HepG2 (cell line): ENCODE results near the gene FLAD1. TPM values are rescaled to one million over a fixed set of nuclear protein-coding genes. Genes with fewer than 3 reads are reported as not detected.
A peak's percentile ranks its signal among the peaks of the same experiment; 100 is the strongest.

Experiments used
- DMAP1 ChIP-seq: IDR thresholded peaks from 2 replicates; pipeline ENCODE4 v1.6.1; 2016
- EED ChIP-seq: sonication (generic); formaldehyde crosslinking; IDR thresholded peaks from 2 replicates; pipeline ENCODE4 v1.5.0; 2020; ENCODE audit warnings: mild to moderate bottlenecking, missing genetic modification reagents
- ELK4 ChIP-seq: sonication (generic); formaldehyde crosslinking; IDR thresholded peaks from 2 replicates; pipeline ENCODE4 v1.9.0; 2021; ENCODE audit warnings: missing genetic modification reagents, borderline replicate concordance
- GPBP1L1 ChIP-seq: sonication (generic); formaldehyde crosslinking; IDR thresholded peaks from 2 replicates; pipeline ENCODE4 v1.5.0; 2020; ENCODE audit warnings: mild to moderate bottlenecking, missing genetic modification reagents
- HOXA5 ChIP-seq: sonication (generic); formaldehyde crosslinking; IDR thresholded peaks from 2 replicates; pipeline ENCODE4 v1.4.0; 2020; ENCODE audit warnings: missing genetic modification reagents
- KDM3A ChIP-seq: IDR thresholded peaks from 2 replicates; pipeline ENCODE4 v1.6.1; 2018; ENCODE audit warnings: low read depth, missing compliant biosample characterization
- KDM5A ChIP-seq: fragments of 200-600 bp; sonication (generic); IDR thresholded peaks from 2 replicates; pipeline ENCODE4 v1.7.0; 2018; ENCODE audit warnings: antibody characterized with exemption, mild to moderate bottlenecking, low read length, borderline replicate concordance
- MAZ ChIP-seq, 2 experiments: sonication (generic) in 1 of 2; formaldehyde crosslinking in 1 of 2; IDR thresholded peaks; 2 replicates each; pipeline versions ENCODE4 v1.5.0 to v1.6.1; 2012 to 2020; ENCODE audit warnings: low read depth in 2 of 2, mild to moderate bottlenecking in 2 of 2, borderline replicate concordance in 1 of 2, improper control_type of control experiment in 1 of 2, low read length in 1 of 2, missing genetic modification reagents in 1 of 2, moderate library complexity in 1 of 2
- NFRKB ChIP-seq: fragments of 450-650 bp; IDR thresholded peaks from 2 replicates; pipeline ENCODE4 v1.6.1; 2017
- PHF8 ChIP-seq: sonication (generic); formaldehyde crosslinking; IDR thresholded peaks from 2 replicates; pipeline ENCODE4 v1.5.0; 2020; ENCODE audit warnings: missing genetic modification reagents
- TFDP1 ChIP-seq: IDR thresholded peaks from 2 replicates; pipeline ENCODE4 v1.6.1; 2016; ENCODE audit warnings: missing compliant biosample characterization, missing genetic modification reagents, borderline replicate concordance
- ZBTB37 ChIP-seq: sonication (generic); formaldehyde crosslinking; IDR thresholded peaks from 2 replicates; pipeline ENCODE4 v1.4.0; 2020; ENCODE audit warnings: mild to moderate bottlenecking, missing genetic modification reagents
- ZHX1 ChIP-seq: sonication (generic); formaldehyde crosslinking; IDR thresholded peaks from 2 replicates; pipeline ENCODE4 v1.8.1; 2022; ENCODE audit warnings: low read depth, mild to moderate bottlenecking, missing genetic modification reagents
- ZMYM2 ChIP-seq: sonication (generic); formaldehyde crosslinking; IDR thresholded peaks from 2 replicates; pipeline ENCODE4 v1.8.0; 2022; ENCODE audit warnings: mild to moderate bottlenecking, missing genetic modification reagents
- ZNF256 ChIP-seq: sonication (generic); formaldehyde crosslinking; conservative IDR thresholded peaks from 2 replicates; pipeline ENCODE4 v1.4.0; 2020; ENCODE audit warnings: missing genetic modification reagents
- ZNF512 ChIP-seq: sonication (generic); formaldehyde crosslinking; IDR thresholded peaks from 2 replicates; pipeline ENCODE4 v1.4.0; 2020; ENCODE audit warnings: mild to moderate bottlenecking, missing genetic modification reagents
- ZNF839 ChIP-seq: sonication (generic); formaldehyde crosslinking; IDR thresholded peaks from 2 replicates; pipeline ENCODE4 v1.4.0; 2020; ENCODE audit warnings: missing genetic modification reagents, mild to moderate bottlenecking, borderline replicate concordance
- ZNF879 ChIP-seq: sonication (generic); formaldehyde crosslinking; IDR thresholded peaks from 2 replicates; pipeline ENCODE4 v1.8.1; 2023; ENCODE audit warnings: missing genetic modification reagents
- polyA plus RNA-seq, 8 experiments: library from polyadenylated mRNA; depleted of rRNA in 3 of 8; stranded (reverse) in 7 of 8; unstranded in 1 of 8; fragments of >200 nt; fragmentation: Illumina TruSeq in 4 of 8; extraction: Trizol in 4 of 8; gene quantifications; 2 replicates each; pipeline versions ENCODE4 v1.2.1 to v1.2.3, GENCODE V29; 2011 to 2016; ENCODE audit warnings: low read depth in 4 of 8, missing spikeins in 1 of 8, mixed read lengths in 1 of 8; ENCODE audit not compliant: insufficient read depth in 1 of 8
- total RNA-seq, 5 experiments: library from RNA; depleted of rRNA; stranded (reverse); fragments of >200 nt; fragmentation: Illumina TruSeq; extraction: Trizol; gene quantifications; 2 replicates each; pipeline ENCODE4 v1.2.3, GENCODE V29; 2016; ENCODE audit warnings: low read depth in 1 of 5

FLAD1 gene
- total and polyA plus RNA-seq, 2 of the 13 experiments (the other 11 are each of a cell fraction or from before 2014, with no cell fraction given), result 25.9 to 32.8 TPM

GRCh38 chr1:155017041-155017945 lies 34.1 kb downstream of the FLAD1 start (continued):
- TF ChIP-seq ZNF879 (CRISPR knock-in tag) (no peak), HOXA5 (peak; percentile 90), KDM3A (CRISPR knock-in tag) (peak; percentile 98; the same call in 1 of the 2 replicates), NFRKB (no peak), ZNF839 (CRISPR knock-in tag) (no peak; the same call in 1 of the 2 replicates), DMAP1 (CRISPR knock-in tag) (peak; percentile 71), MAZ (IDR thresholded peaks at IDR 0.05; ENCODE audit: borderline replicate concordance, low read depth, low read length) (peak; percentile 93), MAZ (CRISPR knock-in tag; IDR thresholded peaks at IDR 0.05; ENCODE audit: low read depth) (peak; percentile 99), EED (CRISPR knock-in tag) (no peak), TFDP1 (peak; percentile 79; the same call in 1 of the 2 replicates), PHF8 (peak; percentile 51; the same call in 1 of the 2 replicates), ZHX1 (CRISPR knock-in tag) (peak; percentile 74; the same call in 1 of the 2 replicates), ZNF256 (peak; percentile 67; the same call in 1 of the 2 replicates), KDM5A (no peak), GPBP1L1 (CRISPR knock-in tag) (no peak), ZMYM2 (no peak; the same call in 1 of the 2 replicates), ZNF512 (CRISPR knock-in tag) (no peak; the same call in 1 of the 2 replicates), ELK4 (CRISPR knock-in tag) (no peak), ZBTB37 (no peak)
